ENCODE results near the gene GABRQ.

GABRQ gene

DNA sequence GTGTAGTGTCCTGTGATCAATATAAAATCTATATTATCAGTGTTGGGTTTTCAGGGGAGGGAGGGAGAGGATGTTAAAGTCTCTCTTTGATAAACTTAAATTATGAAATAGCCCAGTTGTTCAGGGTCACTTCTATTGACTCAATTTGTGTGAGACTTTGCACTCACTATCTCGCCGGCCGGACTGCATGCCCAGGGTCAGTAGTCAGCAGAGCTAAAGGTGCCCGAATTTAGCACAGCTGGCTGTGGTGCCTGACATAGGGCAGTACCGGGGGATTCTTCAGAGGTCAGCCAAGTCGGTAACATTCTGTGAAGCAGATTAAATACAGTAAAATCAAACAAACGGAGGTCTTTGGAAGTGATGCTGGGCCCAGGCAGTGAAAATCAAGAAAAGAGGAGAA, 19.2 kb downstream of the GABRQ start:
- 82% methylated on average over 7 of the region's 7 CpGs for WGBS
- Histone ChIP-seq H3K27ac (ENCODE audit: low read length, poor library complexity, severe bottlenecking) (no peak overlapping the region), H3K18ac (ENCODE audit: low read depth in 1 of 2, low read length in 2 of 2) (no peak overlapping the region), H3K4me3 (ENCODE audit: insufficient read depth in 1 of 2, low read depth in 1 of 2, low read length in 2 of 2) (no peak overlapping the region), H2BK5ac (ENCODE audit: low read depth, low read length, poor library complexity, severe bottlenecking) (no peak overlapping the region), H3K4ac (ENCODE audit: low read depth in 1 of 2, low read length in 2 of 2) (no peak overlapping the region), H2BK12ac (ENCODE audit: low read length in 2 of 2) (no peak overlapping the region), H2BK120ac (ENCODE audit: low read depth, low read length) (no peak overlapping the region), H3K9me3 (ENCODE audit: control insufficient read depth, low read length) (no peaks in the 10 kb centered on the region), H3K36me3 (ENCODE audit: control insufficient read depth in 1 of 2, insufficient read depth in 2 of 2, low read depth in 1 of 2, low read length in 2 of 2) (no peaks in the 10 kb centered on the region), H3K14ac (ENCODE audit: low read length in 2 of 2) (no peak overlapping the region), H4K91ac (ENCODE audit: low read length) (no peak overlapping the region), H2AFZ (ENCODE audit: low read depth, low read length) (no peak overlapping the region), H3K23ac (ENCODE audit: low read length in 2 of 2) (no peak overlapping the region), H3K79me1 (replicated peaks; ENCODE audit: low read length, poor library complexity, severe bottlenecking) (no peaks in the 10 kb centered on the region), H3K9ac (ENCODE audit: low read length) (no peak overlapping the region), H3K4me2 (ENCODE audit: low read length, poor library complexity, severe bottlenecking) (no peak overlapping the region), H4K8ac (ENCODE audit: low read length) (no peak overlapping the region), H3K4me1 (ENCODE audit: control insufficient read depth, insufficient read depth, low read depth, low read length) (no peaks in the 10 kb centered on the region), H2AK5ac (ENCODE audit: low read length, severe bottlenecking) (no peak overlapping the region), H3K27me3 (ENCODE audit: control insufficient read depth in 1 of 2, insufficient read depth in 1 of 2, low read length in 2 of 2) (peaks cover 0 to 36% of the 10 kb centered on the region in 2 experiments), H2BK15ac (ENCODE audit: low read depth, poor library complexity, severe bottlenecking) (no peak overlapping the region)
- DNase-seq, result no peak

DNA sequence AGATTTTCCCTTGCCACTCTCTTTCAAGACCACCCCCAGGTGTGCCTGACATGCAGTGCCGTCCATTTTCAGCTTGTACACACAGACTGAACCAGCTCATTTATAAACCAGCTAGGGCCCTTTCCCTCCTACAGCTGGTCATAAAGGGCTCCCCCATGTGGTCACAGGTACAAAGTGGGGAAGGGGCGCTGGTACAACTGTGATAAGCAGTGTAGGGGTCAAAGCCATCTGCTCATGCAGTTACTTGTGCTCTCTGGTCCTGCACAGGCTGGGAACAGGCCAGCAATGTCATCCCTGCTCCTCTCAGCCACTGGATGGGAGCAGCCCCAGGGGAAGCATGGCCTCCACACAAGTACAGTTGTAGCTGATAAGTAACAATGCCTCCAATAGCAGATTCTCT, 20.6 kb downstream of the GABRQ start:
- Histone ChIP-seq H2BK15ac (ENCODE audit: low read depth, poor library complexity, severe bottlenecking) (no peak overlapping the region), H2AK5ac (ENCODE audit: low read length, severe bottlenecking) (no peak overlapping the region), H3K27ac (ENCODE audit: low read length, poor library complexity, severe bottlenecking) (no peak overlapping the region), H3K36me3 (ENCODE audit: control insufficient read depth in 1 of 2, insufficient read depth in 2 of 2, low read depth in 1 of 2, low read length in 2 of 2) (no peaks in the 10 kb centered on the region), H2BK12ac (ENCODE audit: low read length in 2 of 2) (no peak overlapping the region), H2BK120ac (ENCODE audit: low read depth, low read length) (no peak overlapping the region), H2BK5ac (ENCODE audit: low read depth, low read length, poor library complexity, severe bottlenecking) (no peak overlapping the region), H3K4me3 (ENCODE audit: insufficient read depth in 1 of 2, low read depth in 1 of 2, low read length in 2 of 2) (no peak overlapping the region), H4K8ac (ENCODE audit: low read length) (no peak overlapping the region), H3K79me1 (replicated peaks; ENCODE audit: low read length, poor library complexity, severe bottlenecking) (no peaks in the 10 kb centered on the region), H2AFZ (ENCODE audit: low read depth, low read length) (no peak overlapping the region), H3K4me2 (ENCODE audit: low read length, poor library complexity, severe bottlenecking) (no peak overlapping the region), H4K91ac (ENCODE audit: low read length) (no peak overlapping the region), H3K4ac (ENCODE audit: low read depth in 1 of 2, low read length in 2 of 2) (no peak overlapping the region), H3K4me1 (ENCODE audit: control insufficient read depth, insufficient read depth, low read depth, low read length) (no peaks in the 10 kb centered on the region), H3K9ac (ENCODE audit: low read length) (no peak overlapping the region), H3K23ac (ENCODE audit: low read length in 2 of 2) (no peak overlapping the region), H3K14ac (ENCODE audit: low read length in 2 of 2) (no peak overlapping the region), H3K27me3 (ENCODE audit: control insufficient read depth in 1 of 2, insufficient read depth in 1 of 2, low read length in 2 of 2) (peaks cover 0 to 36% of the 10 kb centered on the region in 2 experiments), H3K9me3 (ENCODE audit: control insufficient read depth, low read length) (no peaks in the 10 kb centered on the region), H3K18ac (ENCODE audit: low read depth in 1 of 2, low read length in 2 of 2) (no peak overlapping the region)
- WGBS, result 0% methylated on average over 1 of the region's 2 CpGs
- DNase-seq, result no peak

DNA sequence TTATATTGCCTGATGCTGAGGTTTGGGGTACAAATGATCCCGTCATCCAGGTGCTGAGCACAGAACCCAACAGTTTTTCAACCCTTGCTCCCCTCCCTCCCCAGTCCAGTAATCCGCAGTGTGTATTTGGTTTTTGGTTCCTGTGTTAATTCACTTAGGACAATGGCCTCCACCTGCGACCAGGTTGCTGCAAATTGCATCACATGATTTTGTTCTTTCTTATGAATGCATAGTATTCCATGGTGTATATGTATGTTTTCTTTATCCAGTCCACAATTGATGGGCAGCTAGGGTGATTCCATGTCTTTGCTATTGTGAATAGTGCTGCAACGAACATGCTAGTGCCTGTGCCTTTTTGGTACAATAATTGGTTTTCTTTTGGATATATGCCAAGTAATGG, 25.4 kb downstream of the GABRQ start:
- H3K79me1 ChIP-seq (replicated peaks; ENCODE audit: low read length, poor library complexity, severe bottlenecking), result no peaks in the 10 kb centered on the region
- no peak overlapping the region for H2BK5ac ChIP-seq (ENCODE audit: low read depth, low read length, poor library complexity, severe bottlenecking)
- H3K4me3 ChIP-seq (ENCODE audit: insufficient read depth in 1 of 2, low read depth in 1 of 2, low read length in 2 of 2), result no peak overlapping the region

GRCh38 chrX:152674135-152674534, 36.4 kb downstream of the GABRQ start:
- H3K14ac ChIP-seq (ENCODE audit: low read length in 2 of 2), result no peak overlapping the region
- DNase-seq, result no peak
- H3K27ac ChIP-seq (ENCODE audit: low read length, poor library complexity, severe bottlenecking), result no peak overlapping the region
- H2AFZ ChIP-seq (ENCODE audit: low read depth, low read length), result no peak overlapping the region
- H2AK5ac ChIP-seq (ENCODE audit: low read length, severe bottlenecking), result no peak overlapping the region
- no peak overlapping the region for H2BK12ac ChIP-seq (ENCODE audit: low read length in 2 of 2)
- H4K8ac ChIP-seq (ENCODE audit: low read length), result no peak overlapping the region
- no peaks in the 10 kb centered on the region for H3K79me1 ChIP-seq (replicated peaks; ENCODE audit: low read length, poor library complexity, severe bottlenecking)
- no peaks in the 10 kb centered on the region for H3K4me1 ChIP-seq (ENCODE audit: control insufficient read depth, insufficient read depth, low read depth, low read length)
- no peak overlapping the region for H3K9ac ChIP-seq (ENCODE audit: low read length)
- no peak overlapping the region for H3K18ac ChIP-seq (ENCODE audit: low read depth in 1 of 2, low read length in 2 of 2)
- no peak overlapping the region for H3K4me3 ChIP-seq (ENCODE audit: insufficient read depth in 1 of 2, low read depth in 1 of 2, low read length in 2 of 2)
- 83% methylated on average over 1 of the region's 2 CpGs for WGBS
- H3K27me3 ChIP-seq (ENCODE audit: control insufficient read depth in 1 of 2, insufficient read depth in 1 of 2, low read length in 2 of 2), result peaks cover 0 to under 1% of the 10 kb centered on the region in 2 experiments
- no peak overlapping the region for H2BK15ac ChIP-seq (ENCODE audit: low read depth, poor library complexity, severe bottlenecking)
- no peaks in the 10 kb centered on the region for H3K36me3 ChIP-seq (ENCODE audit: control insufficient read depth in 1 of 2, insufficient read depth in 2 of 2, low read depth in 1 of 2, low read length in 2 of 2)
- no peak overlapping the region for H3K4me2 ChIP-seq (ENCODE audit: low read length, poor library complexity, severe bottlenecking)
- no peak overlapping the region for H3K23ac ChIP-seq (ENCODE audit: low read length in 2 of 2)
- no peak overlapping the region for H2BK120ac ChIP-seq (ENCODE audit: low read depth, low read length)
- no peak overlapping the region for H2BK5ac ChIP-seq (ENCODE audit: low read depth, low read length, poor library complexity, severe bottlenecking)
- H3K4ac ChIP-seq (ENCODE audit: low read depth in 1 of 2, low read length in 2 of 2), result no peak overlapping the region
- no peaks in the 10 kb centered on the region for H3K9me3 ChIP-seq (ENCODE audit: control insufficient read depth, low read length)
- H4K91ac ChIP-seq (ENCODE audit: low read length), result no peak overlapping the region

More for the DNA sequence above, 25.4 kb downstream of the GABRQ start:
- no peaks in the 10 kb centered on the region for H3K36me3 ChIP-seq (ENCODE audit: control insufficient read depth in 1 of 2, insufficient read depth in 2 of 2, low read depth in 1 of 2, low read length in 2 of 2)
- no peak overlapping the region for H3K9ac ChIP-seq (ENCODE audit: low read length)
- H3K23ac ChIP-seq (ENCODE audit: low read length in 2 of 2), result no peak overlapping the region
- peaks cover 18% of the 10 kb centered on the region for H3K9me3 ChIP-seq (ENCODE audit: control insufficient read depth, low read length)
- no peak overlapping the region for H3K14ac ChIP-seq (ENCODE audit: low read length in 2 of 2)
- no peak overlapping the region for H3K27ac ChIP-seq (ENCODE audit: low read length, poor library complexity, severe bottlenecking)
- H4K8ac ChIP-seq (ENCODE audit: low read length), result no peak overlapping the region
- no peaks in the 10 kb centered on the region for H3K4me1 ChIP-seq (ENCODE audit: control insufficient read depth, insufficient read depth, low read depth, low read length)
- no peak overlapping the region for H2AK5ac ChIP-seq (ENCODE audit: low read length, severe bottlenecking)
- WGBS, result 63% methylated on average over 2 of the region's 4 CpGs
- no peak overlapping the region for H2AFZ ChIP-seq (ENCODE audit: low read depth, low read length)
- H3K27me3 ChIP-seq (ENCODE audit: control insufficient read depth in 1 of 2, insufficient read depth in 1 of 2, low read length in 2 of 2), result peaks cover 0 to 16% of the 10 kb centered on the region in 2 experiments
- no peak overlapping the region for H3K4me2 ChIP-seq (ENCODE audit: low read length, poor library complexity, severe bottlenecking)
- no peak overlapping the region for H3K18ac ChIP-seq (ENCODE audit: low read depth in 1 of 2, low read length in 2 of 2)
- no peak overlapping the region for H4K91ac ChIP-seq (ENCODE audit: low read length)
- no peak overlapping the region for H3K4ac ChIP-seq (ENCODE audit: low read depth in 1 of 2, low read length in 2 of 2)
- H2BK12ac ChIP-seq (ENCODE audit: low read length in 2 of 2), result no peak overlapping the region
- DNase-seq, result no peak
- no peak overlapping the region for H2BK120ac ChIP-seq (ENCODE audit: low read depth, low read length)
- H2BK15ac ChIP-seq (ENCODE audit: low read depth, poor library complexity, severe bottlenecking), result no peak overlapping the region
